DMS53 treated with DMSO at 0.1 percent for 48 hours (cell line): Measurements from ENCODE around the gene DHRS7B.

Source experiments
- DNase-seq: peaks from one replicate; lab custom pipeline; 2025; ENCODE audit not compliant: unreplicated experiment; lab: John Stamatoyannopoulos, UW

The DHRS7B gene

DNA sequence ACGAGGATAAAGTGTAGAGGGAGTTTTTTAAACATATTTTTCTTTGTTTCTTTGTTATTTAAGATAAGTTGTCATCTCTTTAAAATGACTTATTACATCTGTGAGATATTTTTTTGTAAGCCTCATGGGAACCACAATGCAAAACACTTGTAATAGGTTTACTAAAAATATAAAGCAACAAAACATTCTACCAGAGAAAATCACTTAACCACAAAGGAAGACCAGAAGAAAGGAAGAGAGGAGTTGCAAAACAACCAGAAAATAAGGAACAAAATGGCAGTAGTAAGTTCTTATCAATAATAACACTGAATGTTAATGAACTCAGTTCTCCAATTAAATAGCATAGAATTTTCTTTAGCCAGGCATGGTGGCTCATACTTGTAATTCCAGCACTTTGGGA, 22.9 kb downstream of the DHRS7B start:
- DNase-seq = no peak

DNA sequence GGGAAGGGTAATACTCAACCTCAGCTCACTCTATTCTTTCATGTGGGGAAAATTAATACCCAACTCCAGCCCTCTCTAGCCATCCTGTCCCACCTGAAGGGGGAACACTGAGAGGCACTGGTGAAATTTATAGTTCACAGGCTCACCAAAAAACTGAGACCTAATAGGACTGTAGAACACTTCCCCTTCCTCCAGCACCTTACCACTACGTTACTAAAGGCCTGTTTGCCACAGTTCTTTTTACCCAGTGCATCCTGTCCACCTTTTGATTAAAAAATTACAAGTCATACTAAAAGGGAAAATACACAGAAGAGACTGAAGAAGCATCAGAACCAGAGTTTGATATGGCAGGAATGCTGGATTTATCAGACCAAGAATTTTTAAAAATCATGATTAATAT, 26.0 kb downstream of the DHRS7B start:
- no peak for DNase-seq

DNA sequence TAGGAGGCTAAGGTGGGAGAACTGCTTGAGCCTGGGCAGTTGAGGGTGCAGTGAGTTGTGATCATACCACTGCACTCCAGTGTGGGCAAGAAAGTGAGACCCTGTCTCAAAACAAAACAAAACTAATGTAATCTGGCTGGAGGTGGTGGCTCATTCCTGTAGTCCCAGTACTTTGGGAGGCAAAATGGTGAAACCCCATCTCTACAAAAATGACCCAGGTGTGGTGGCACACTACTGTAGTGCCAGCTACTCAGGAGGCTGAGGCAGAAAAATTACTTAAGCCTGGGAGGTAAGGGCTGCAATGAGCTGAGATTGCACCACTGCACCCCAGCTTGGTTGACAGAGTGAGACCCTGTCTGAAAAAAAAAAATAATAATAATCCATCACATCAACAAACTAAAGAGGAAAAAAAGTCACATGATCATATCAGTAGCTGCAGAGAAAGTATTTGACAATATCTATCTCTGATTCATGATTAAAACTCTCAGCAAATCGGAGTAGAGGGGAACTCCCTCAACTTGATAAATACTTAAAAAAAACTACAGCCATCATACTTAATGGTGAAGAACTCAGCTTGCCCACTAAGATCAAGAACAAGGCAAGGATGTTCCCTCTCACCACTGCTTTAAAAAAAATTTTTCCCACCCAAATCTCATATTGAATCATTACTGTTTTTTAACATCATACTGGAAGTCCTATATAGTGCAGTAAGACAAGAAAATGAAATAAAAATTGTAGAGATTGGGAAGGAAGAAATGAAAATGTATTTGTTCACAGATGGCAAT, 31.0 kb downstream of the DHRS7B start:
- DNase-seq = no peak

DNA sequence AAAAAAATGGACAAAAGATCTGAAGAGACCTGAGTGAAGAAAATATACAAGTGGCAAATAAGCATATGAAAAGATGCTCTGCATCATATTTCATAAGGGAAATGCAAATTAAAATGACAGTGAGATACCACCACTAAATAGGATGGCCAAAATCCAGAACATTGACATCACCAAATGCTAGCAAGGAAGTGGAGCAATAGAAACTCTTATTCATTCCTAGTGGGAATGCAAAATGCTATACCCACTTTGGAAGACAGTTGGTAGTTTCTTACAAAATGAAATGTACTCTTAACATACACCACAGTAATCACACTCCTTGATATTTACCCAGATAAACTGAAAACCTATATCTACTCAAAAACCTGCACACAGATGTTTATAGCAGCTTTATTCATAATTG, 33.6 kb downstream of the DHRS7B start:
- no peak for DNase-seq

DNA sequence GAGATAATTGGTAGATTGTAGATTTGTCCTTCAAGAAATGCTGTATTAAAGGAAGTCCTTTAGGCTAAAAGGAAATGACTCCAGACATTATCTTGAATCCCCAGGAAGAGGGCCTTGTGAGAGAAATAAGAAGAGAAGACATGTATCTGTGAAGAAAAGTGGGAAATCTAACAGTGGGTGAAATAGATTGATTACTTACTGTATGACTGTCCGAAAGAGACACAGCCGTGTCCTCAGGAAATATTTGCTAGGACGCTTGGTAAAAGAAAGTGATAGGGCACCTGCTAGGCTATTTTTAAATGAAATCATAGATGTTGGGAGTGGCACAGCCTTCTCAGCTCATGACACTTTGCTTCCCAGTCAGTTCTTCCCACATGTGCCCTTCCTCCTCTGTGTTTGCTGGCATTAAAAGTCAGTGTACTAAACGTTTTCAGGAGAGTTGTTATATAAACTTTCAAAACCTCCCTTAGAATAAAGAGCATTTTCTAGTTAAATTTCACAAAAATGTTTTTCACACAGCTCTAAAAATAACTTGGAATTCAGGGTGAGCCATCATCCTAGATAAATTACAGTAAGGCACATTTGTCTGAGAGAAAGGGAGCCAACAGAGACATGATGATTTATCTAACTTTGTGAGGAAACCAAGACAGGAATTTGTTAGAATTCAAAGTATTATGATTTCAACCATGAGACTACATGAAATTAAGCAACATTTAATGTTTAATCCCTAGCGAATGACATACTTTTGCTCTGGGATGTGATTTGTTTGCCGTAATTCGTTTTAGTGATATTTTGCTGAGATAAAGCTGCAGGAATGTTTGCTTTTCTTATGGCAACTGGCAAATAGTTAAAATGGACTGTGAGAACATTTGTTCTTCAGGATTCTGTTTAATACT, 35.0 kb downstream of the DHRS7B start:
- DNase-seq = no peak

DNA sequence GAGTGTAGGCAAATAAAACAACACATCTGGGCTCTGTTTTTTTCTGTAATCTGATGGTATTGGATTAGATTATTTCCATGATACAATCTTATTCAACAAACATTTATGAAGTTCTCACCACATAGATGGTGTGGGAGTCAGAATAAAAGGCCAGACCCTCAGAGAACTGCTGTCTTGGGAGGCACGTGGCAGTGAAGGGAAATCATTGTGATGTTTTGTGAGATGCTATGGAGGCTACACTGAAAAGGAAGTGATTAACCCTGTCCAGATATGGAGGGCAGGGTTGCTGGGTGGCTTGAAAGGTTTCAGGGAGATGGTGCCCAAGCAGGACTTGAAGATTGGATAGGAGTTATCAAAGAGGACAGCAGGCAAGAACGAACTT, 35.6 kb downstream of the DHRS7B start:
- DNase-seq = no peak

DNA sequence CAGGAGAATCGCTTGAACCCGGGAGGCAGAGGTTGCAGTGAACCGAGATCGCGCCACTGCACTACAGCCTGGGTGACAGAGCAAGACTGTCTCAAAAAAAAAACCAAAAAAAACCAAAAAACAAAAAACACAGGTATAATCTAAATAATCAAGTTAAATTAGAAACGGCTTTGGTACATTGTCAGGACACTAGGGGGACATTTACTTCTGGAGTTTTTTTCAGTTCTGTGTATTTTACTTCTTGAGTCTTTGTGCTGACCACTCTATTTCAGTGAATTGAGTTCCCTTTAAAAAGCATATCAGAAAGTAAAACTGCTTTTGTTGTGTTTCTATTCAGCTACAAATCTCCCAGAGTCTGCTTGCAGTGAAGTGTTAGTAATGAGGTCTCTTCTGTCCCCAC, 36.3 kb downstream of the DHRS7B start:
- DNase-seq = no peak

DNA sequence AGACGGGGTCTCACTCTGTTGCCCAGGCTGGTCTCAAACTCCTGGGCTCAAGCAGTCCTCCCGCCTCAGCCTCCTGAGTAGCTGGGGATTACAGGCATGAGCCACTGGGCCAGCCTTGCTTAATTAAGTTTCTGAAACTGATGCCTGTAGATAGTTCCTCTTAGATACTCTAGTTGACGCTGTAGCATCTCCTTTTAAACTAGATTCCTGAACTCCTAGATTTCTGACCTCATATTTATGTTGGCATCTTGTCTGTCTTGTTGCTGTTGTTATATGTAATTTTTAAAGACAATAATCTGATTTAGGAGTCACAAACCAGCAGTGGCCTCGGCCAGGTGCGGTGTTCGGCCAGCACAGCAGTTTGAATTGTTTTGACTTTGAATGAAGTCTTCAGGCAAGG, 37.5 kb downstream of the DHRS7B start:
- no peak for DNase-seq

DNA sequence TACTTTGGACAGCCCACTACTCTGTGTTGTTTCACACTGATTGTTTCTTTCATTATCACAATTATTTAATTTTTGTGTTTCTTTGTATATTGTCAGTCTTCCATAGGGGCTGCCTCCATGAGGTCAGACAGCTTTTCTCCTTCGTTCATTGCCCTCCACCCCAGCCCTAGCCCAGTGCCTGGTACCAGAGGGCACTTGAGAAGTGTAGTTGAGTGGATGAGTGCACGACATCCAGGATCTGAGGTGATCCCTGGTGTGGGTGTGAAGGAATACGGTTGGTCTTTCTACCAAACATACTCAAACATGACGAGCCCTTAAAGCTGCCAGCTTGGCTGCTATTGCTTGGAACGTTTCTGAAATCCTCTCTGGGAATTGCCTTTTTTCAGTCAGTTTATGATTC, 37.9 kb downstream of the DHRS7B start:
- DNase-seq = no peak

DNA sequence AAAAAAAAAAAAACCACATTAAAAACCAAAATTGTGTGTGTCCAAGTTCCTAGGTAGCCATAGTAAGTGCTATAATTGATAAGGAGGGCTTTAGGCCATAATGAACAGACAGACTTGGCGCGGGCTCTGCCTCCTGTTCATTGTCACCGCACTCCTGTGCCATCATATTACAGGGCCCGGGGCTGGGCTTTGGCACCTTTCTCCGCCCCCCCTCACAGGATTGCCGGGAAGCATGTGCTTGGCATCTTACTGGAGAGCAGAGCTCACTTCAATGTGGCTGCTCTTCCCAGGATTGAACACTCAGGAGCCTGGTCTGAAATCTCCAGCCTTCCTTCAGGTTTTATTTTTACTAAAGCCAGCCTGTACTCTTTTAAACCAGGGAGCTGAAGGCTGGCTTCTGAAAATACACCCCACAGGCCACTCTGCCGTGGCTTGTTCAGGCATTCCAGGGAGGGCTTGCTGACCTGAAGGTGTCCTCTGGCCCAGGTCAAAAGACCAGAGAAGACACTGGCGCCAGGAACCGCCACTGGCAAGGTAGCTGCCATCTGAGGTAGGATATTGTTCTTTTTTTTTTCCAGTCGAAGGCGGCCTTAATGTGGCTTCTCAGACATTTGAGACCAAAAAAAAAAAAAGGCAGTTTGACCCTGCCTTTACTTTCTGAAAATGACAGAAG, 39.3 kb downstream of the DHRS7B start:
- DNase-seq = no peak

DNA sequence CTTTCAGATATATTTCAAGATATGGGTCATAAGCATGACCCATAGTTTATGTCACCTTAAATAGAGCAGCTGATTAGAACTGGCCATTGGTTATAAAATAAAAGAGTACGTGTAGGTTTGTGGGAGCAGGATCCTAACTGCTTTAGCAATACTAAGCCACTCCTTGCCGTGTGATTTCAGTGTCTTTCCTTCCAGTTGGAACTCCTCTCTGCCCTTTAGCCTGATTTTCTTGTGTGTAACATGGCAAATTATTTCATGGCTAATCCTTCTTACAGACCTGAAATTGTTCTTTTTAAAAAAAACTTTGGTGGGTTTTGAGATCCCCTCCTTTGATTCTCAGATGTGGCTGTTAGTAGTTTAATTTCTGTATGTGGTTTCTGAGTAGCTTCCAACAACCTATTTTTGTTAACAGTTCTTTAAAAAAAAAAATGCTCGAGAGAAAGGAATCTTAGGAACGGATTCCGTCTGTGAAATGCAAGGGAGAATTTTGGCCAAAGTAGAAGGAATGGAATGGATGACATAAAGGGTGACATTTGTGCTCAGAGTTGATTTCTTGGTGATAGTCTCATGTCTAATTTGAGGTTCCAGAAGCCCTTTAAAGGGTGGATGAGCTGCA, 39.9 kb downstream of the DHRS7B start:
- DNase-seq = no peak

DNA sequence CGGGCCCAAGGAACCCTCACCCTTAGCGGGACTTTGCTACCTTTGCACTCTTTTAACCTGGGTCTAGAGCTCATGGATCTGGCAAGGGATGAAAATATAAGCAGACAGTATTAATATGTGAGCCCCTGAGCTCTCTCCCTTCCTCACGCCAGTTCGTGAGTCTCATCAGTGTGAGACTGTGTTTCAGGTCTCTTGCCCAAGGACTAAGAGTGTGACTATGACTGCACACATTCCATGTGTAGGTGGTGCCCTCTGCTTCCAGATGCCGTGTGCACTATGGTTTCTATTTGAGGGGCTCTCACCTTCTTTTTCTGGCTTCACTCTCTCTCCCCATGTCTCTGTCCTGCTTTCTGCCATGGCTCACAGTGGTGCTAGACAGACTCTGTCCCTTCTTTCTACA, 40.5 kb downstream of the DHRS7B start:
- DNase-seq = no peak

DNA sequence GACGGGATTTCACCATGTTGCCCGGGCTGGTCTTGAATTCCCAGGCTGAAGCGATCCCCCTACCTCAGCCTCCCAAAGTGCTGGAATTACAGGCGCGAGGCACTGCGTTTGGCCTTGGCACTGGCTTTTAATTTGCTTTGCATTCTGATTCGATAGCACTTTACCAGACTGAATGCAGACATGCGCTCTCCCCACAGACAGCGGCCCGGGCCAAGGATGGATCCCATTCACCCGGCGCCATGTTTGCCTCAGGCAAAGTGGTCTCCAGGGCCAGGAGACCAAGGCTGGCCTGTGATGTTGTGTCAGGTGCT, 41.7 kb downstream of the DHRS7B start:
- no peak for DNase-seq

DNA sequence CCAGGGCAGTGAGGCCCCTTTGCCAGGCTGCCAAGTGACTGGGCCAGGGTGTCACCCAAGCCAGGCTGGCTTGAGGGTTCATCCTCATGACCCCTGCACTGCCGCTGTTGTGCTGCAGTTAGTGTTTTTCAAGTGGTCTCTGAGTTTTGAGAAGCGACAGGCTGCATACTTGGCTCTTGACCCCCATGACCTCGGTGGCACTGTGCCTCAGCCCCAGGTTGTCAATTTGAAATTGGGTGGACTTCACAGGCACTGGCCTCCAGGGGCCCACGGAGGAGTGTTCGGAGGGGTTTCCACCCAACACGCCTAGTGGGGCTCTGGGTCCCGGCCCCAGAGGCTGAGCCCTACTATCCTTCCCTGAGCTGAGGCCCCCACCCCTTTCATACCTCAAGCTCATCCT, 42.7 kb downstream of the DHRS7B start:
- no peak for DNase-seq

DNA sequence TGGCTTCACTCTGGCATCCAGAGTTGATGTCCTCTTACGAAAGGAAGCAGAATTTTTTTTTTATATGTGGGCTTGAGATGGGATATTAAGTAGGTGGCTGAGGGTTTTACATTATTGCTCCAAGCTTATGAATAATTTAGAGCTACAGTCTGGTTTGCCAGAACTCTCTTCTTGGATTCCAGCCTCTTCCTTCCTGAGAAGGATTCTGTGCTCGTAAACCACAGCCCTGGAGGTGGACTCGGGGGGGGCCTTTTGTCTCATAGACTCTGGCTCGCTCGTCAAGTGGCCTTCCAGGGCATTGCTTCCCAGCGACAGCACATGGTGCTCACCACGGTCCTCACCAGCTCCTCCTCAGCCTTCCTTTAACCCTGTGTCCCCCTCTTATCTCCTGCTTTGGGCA, 44.0 kb downstream of the DHRS7B start:
- DNase-seq = no peak

DNA sequence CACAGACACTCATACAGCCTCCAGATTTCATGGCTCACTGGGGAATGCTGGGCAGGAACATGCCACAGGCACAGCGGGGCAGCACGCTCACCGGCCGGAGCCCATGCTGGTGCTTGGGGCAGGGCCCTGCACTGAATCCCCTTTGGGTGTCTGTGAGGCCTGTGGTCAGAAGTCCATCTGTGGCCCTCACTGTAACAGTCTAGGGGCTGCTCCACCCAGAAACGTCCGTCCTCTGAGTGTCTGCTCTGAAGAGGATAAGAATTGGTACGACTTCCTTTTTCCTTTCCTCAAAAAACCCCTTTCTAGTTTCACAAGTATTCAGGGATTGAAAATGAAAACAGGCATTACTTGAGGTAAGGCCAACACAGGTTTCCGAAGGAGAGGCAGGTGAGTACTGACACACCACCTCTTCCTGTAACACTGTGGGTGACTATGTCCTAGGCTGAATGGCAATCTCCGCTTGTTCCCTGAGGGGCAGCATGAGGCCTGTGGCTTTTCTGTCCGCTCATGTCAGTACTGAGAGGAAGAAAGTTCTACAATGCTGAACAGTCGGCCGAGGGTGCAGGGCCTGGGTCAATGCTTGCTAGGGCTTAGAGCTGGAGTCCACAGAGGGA, 44.7 kb downstream of the DHRS7B start:
- DNase-seq = no peak

DNA sequence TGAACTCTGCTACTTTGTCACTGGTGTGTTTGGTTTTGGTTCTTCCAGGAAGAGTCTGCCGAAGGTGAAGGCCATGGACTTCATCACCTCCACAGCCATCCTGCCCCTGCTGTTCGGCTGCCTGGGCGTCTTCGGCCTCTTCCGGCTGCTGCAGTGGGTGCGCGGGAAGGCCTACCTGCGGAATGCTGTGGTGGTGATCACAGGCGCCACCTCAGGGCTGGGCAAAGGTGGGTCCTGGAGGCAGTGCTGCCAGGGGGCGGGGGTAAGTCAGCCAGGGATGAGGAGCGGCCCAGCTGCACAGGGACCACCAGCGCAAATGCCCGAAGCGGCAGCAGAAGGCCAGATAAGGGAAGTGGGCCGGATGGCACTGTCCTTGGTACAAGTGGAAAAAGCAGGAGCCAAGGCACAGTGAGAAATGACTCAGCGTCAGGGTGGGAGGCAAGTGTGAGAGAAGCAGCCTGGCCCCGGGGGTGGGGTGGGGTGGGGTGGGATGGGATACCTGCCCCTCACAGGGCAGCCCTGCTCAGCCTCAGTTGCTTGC, 45.3 kb downstream of the DHRS7B start:
- no peak for DNase-seq

DNA sequence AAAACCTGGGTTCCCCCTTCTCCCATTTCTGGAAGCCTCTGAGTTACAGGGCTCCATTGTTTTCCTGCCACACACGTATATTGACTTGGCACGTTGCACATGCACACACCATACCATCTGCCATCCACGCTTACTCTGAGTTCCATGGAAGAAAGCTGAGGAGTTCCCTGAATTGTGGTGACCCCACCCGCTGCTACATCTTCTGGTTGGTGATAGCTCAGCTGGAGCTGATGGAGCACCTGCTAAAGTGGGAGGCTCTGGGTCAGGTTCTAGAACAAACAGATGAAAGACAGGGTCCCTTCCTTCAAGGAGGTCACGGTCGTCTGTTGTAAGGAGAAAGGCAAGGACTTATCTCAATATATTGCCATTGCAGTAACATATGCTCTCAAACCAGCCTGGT, 46.1 kb downstream of the DHRS7B start:
- no peak for DNase-seq

DNA sequence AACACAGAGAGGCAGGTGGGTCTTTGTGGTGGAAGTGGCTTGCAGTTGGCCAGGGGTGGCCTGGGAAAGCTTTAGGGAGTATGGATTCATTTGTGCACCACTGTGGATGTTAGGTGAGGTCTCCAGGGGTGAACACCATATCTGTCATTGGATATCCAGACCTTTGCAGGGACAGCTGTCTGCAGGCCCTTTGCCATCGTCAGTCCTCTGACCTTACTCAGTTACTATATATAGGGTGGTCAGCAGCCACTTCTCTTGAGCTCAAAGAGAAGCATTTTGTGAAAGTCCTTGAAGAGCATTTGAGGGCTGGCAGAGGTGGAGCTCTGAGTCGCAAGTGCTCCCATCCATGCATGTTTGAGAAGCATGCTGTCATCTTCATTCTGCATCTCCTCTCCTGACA, 46.8 kb downstream of the DHRS7B start:
- DNase-seq = no peak

DNA sequence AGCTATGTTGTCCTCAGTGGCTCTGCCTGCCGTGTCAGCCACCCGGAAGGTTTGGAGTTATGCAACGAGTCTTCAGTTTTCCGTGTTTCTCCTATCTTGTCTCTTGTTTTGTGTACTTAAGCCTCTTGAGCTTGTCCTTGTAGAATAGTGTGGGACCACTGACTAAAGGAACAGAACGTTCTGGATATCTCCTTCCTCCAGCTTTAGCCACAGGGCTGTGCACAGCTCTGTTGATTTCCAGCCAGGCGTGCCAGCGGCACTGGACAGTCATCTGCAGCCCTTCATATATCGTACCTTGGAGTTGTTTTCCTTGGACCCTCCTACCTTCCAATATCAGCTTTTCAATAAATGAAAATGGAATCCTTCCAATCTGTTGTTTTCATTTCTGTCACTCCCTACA, 47.4 kb downstream of the DHRS7B start:
- no peak for DNase-seq

DNA sequence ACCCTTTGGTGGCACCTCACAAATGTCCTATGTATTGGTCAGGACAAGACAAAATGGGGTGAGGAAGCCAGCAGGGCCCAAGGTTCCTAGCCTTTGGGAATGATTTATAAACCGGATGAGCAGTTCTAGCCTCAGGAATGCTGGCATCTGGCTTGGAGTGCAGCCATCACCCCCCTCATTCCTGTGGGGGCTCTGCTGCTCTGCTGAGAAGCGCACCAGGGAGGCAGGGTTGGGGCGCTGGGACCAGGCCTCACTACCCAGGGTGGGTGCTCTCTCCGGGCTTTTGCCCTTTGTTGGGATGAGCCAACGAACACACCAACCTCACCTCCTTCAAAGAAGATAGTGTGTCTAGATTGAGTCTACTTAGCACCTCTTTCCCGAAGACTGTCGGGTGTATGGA, 47.9 kb downstream of the DHRS7B start:
- DNase-seq = no peak
